ENCODE measurements around the gene AEN.

AEN gene

GRCh38 chr15:88681610-88682221, 60.6 kb downstream of the AEN start:
- DNase-seq = no peak

Measured in activated T-cell treated with anti-CD3 and anti-CD28 coated beads, Interleukin-2, amount 50 U/mL, for 48 hours (primary cell).